Loucy (cell line): ENCODE results near the gene RAB25.

ENCODE experiments used
- H2AFZ ChIP-seq: fragments of 200-600 bp; sonication (generic); 2 replicates; pipeline ENCODE4 v1.6.0; 2016; ENCODE audit warnings: antibody characterized with exemption, mild to moderate bottlenecking, low read length, moderate library complexity
- H3F3A ChIP-seq: fragments of 200-600 bp; 2 replicates; pipeline ENCODE4 v1.6.0; 2016; ENCODE audit warnings: antibody characterized with exemption, low read depth, mild to moderate bottlenecking
- H3K27me3 ChIP-seq: fragments of 200-600 bp; sonication (generic); 2 replicates; pipeline ENCODE4 v1.6.1; 2014; ENCODE audit warnings: low read length, mild to moderate bottlenecking; ENCODE audit not compliant: insufficient read depth, poor library complexity, severe bottlenecking
- H3K36me3 ChIP-seq: fragments of 200-600 bp; sonication (generic); 2 replicates; pipeline ENCODE4 v1.6.1; 2016; ENCODE audit warnings: low read length; ENCODE audit not compliant: insufficient read depth
- H3K4me1 ChIP-seq: fragments of 200-600 bp; sonication (generic); 2 replicates; pipeline ENCODE4 v1.5.1; 2014; ENCODE audit warnings: low read length, mild to moderate bottlenecking; ENCODE audit not compliant: insufficient read depth, poor library complexity, severe bottlenecking
- H3K4me2 ChIP-seq: fragments of 200-600 bp; sonication (generic); 2 replicates; pipeline ENCODE4 v1.6.0; 2014; ENCODE audit warnings: antibody characterized with exemption, low read length, low read depth, mild to moderate bottlenecking; ENCODE audit not compliant: poor library complexity, severe bottlenecking
- H3K4me3 ChIP-seq: fragments of 200-600 bp; sonication (generic); 2 replicates; pipeline ENCODE4 v1.5.1; 2014; ENCODE audit warnings: low read length, mild to moderate bottlenecking, mixed read lengths; ENCODE audit not compliant: poor library complexity, severe bottlenecking
- H3K79me2 ChIP-seq: fragments of 200-600 bp; sonication (generic); 2 replicates; pipeline ENCODE4 v1.6.1; 2014; ENCODE audit warnings: low read length; ENCODE audit not compliant: insufficient read depth
- H3K9ac ChIP-seq: fragments of 200-600 bp; sonication (generic); 2 replicates; pipeline ENCODE4 v1.6.0; 2014; ENCODE audit warnings: mild to moderate bottlenecking, low read depth, low read length, moderate library complexity; ENCODE audit not compliant: poor library complexity, severe bottlenecking
- H3K9me2 ChIP-seq: fragments of 200-600 bp; sonication (generic); replicated peaks from 2 replicates; pipeline ENCODE4 v1.6.1; 2016; ENCODE audit warnings: low read depth, low read length, mixed read lengths
- H3K9me3 ChIP-seq: fragments of 200-600 bp; sonication (generic); 2 replicates; pipeline ENCODE4 v1.6.1; 2014; ENCODE audit warnings: mild to moderate bottlenecking, antibody characterized with exemption, low read length, low read depth; ENCODE audit not compliant: insufficient read depth
- H4K20me1 ChIP-seq: fragments of 200-600 bp; sonication (generic); 2 replicates; pipeline ENCODE4 v1.6.0; 2014; ENCODE audit warnings: antibody characterized with exemption, low read length, mild to moderate bottlenecking; ENCODE audit not compliant: insufficient read depth, poor library complexity, severe bottlenecking
- CTCF ChIP-seq: fragments of 200-600 bp; sonication (generic); conservative IDR thresholded peaks from 2 replicates; pipeline ENCODE4 v1.5.1; 2014; ENCODE audit warnings: mild to moderate bottlenecking, antibody characterized with exemption, low read length
- EZH2phosphoT487 ChIP-seq: fragments of 200-600 bp; IDR thresholded peaks from 2 replicates; pipeline ENCODE4 v1.6.1; 2018; ENCODE audit warnings: antibody characterized with exemption, mild to moderate bottlenecking, moderate library complexity, borderline replicate concordance

Gene RAB25

GRCh38 chr1:156072251-156072650 is 11.3 kb downstream of the RAB25 start:
- peaks cover 14% of the 10 kb centered on the region; the same call in 1 of the 2 replicates for H3K36me3 ChIP-seq
- H3K27me3 ChIP-seq, result no peaks in the 10 kb centered on the region
- H3K9me3 ChIP-seq, result no peaks in the 10 kb centered on the region
- H3K79me2 ChIP-seq, result peaks cover 10% of the 10 kb centered on the region; the same call in 1 of the 2 replicates
- no peak overlapping the region for H3K9ac ChIP-seq
- H3K4me1 ChIP-seq, result peaks cover 10% of the 10 kb centered on the region
- H3F3A ChIP-seq, result peaks cover 3% of the 10 kb centered on the region
- H3K9me2 ChIP-seq, result no peaks in the 10 kb centered on the region
- H3K4me3 ChIP-seq, result no peak overlapping the region
- H3K4me2 ChIP-seq, result no peak overlapping the region
- peaks cover 18% of the 10 kb centered on the region for H4K20me1 ChIP-seq
- no peak for TF ChIP-seq EZH2phosphoT487
- no peak for TF ChIP-seq CTCF
- H2AFZ ChIP-seq, result no peak overlapping the region

- Histone ChIP-seq H2AFZ (no peak overlapping the region), H3K4me3 (no peak overlapping the region), H3K4me2 (no peak overlapping the region), H3F3A (peaks cover 3% of the 10 kb centered on the region), H3K9ac (no peak overlapping the region), H3K79me2 (peaks cover 19% of the 10 kb centered on the region; the same call in 1 of the 2 replicates), H3K4me1 (peaks cover 14% of the 10 kb centered on the region), H3K36me3 (peaks cover 18% of the 10 kb centered on the region; the same call in 1 of the 2 replicates), H4K20me1 (peaks cover 27% of the 10 kb centered on the region), H3K9me3 (no peaks in the 10 kb centered on the region), H3K27me3 (no peaks in the 10 kb centered on the region), H3K9me2 (no peaks in the 10 kb centered on the region)
- TF ChIP-seq EZH2phosphoT487 (no peak), CTCF (no peak)
Observed at GRCh38 chr1:156073110-156073687, 12.2 kb downstream of the RAB25 start.

GRCh38 chr1:156073740-156074139 is 12.8 kb downstream of the RAB25 start:
- no peaks in the 10 kb centered on the region for H3K27me3 ChIP-seq
- H3K4me3 ChIP-seq, result no peak overlapping the region
- H3K4me1 ChIP-seq, result peaks cover 18% of the 10 kb centered on the region
- H2AFZ ChIP-seq, result no peak overlapping the region
- peaks cover 27% of the 10 kb centered on the region for H4K20me1 ChIP-seq
- H3K36me3 ChIP-seq, result peaks cover 18% of the 10 kb centered on the region; the same call in 1 of the 2 replicates
- no peak overlapping the region for H3K4me2 ChIP-seq
- no peaks in the 10 kb centered on the region for H3K9me2 ChIP-seq
- TF ChIP-seq CTCF (no peak), EZH2phosphoT487 (no peak)
- no peak overlapping the region for H3K9ac ChIP-seq
- peaks cover 25% of the 10 kb centered on the region; the same call in 1 of the 2 replicates for H3K79me2 ChIP-seq
- H3F3A ChIP-seq, result peaks cover 3% of the 10 kb centered on the region
- no peaks in the 10 kb centered on the region for H3K9me3 ChIP-seq
